ENCODE data around the gene CELF1. TPM values are rescaled to one million over a fixed set of nuclear protein-coding genes. Genes with fewer than 3 reads are reported as not detected.

The CELF1 gene
- total and polyA plus RNA-seq, 9 of the 15 experiments (the other 6 are each of a cell fraction or from before 2014, with no cell fraction given) = 11.3 to 142 (median 77.4) TPM

DNA sequence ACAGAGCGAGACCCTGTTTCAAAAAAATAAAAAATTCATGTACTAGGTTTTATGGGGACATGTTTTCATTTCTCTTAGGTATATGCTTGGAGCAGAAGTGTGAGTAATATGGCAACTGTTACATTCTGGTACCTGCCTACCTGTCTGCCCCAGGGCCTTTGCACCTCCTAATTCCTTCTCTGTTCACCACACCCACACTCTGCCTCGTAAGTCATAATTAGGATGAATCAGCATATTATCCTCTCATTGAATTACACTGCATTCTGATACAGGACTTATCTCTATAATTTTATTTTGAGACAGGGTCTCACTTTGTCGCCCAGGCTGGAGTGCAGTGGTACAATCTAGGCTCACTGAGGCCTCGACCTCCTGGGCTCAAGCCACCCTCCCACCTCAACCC lies 100.9 kb downstream of the CELF1 start:
- no TSS peak for BruUV-seq (replicated peaks)
- Histone ChIP-seq H3K9me1 (ENCODE audit: control insufficient read depth, insufficient read depth, low read length) (no peaks in the 10 kb centered on the region), H3K9ac (ENCODE audit: insufficient read depth in 1 of 2, low read depth in 2 of 2, low read length in 2 of 2) (no peak overlapping the region), H2AFZ (ENCODE audit: low read depth, low read length) (no peak overlapping the region), H3K9me3 (replicated peaks; ENCODE audit: control insufficient read depth, insufficient read depth, low read depth, low read length) (no peaks in the 10 kb centered on the region), H3K36me3 (ENCODE audit: control insufficient read depth, insufficient read depth, low read length) (no peaks in the 10 kb centered on the region; the same call in 2 of the 3 replicates), H4K20me1 (replicated peaks; ENCODE audit: control insufficient read depth, insufficient read depth, low read length) (no peaks in the 10 kb centered on the region), H3K27me3 (ENCODE audit: control insufficient read depth in 2 of 2, insufficient read depth in 2 of 2, low read length in 2 of 2) (no peaks in the 10 kb centered on the region; a peak in 1 of 5 replicates), H3K27ac (ENCODE audit: extremely low read depth, low read depth, low read length) (no peak overlapping the region), H3K4me3 (no peak overlapping the region), H3K4me2 (ENCODE audit: insufficient read depth, low read length) (no peak overlapping the region), H3K4me1 (replicated peaks in 1 of 2; ENCODE audit: control insufficient read depth in 2 of 2, insufficient read depth in 2 of 2, low read length in 2 of 2) (peaks cover 0 to 19% of the 10 kb centered on the region in 2 experiments; a peak in 1 of 5 replicates), H3K79me2 (ENCODE audit: control insufficient read depth, insufficient read depth, low read length) (no peaks in the 10 kb centered on the region)
- FAIRE-seq (no peak), DNase-seq (ENCODE audit: extremely low read depth in 1 of 4, low spot score in 3 of 4) (no peak), ATAC-seq (no peak)
- 71% methylated on average over 4 of the region's 4 CpGs for WGBS (ENCODE audit: insufficient coverage, low coverage, missing lambda C conversion rate)
- in situ Hi-C loops (cut with MboI) (no loop called here), intact Hi-C loops (cut with micrococcal nuclease) (loop anchor here (10.0 kb wide), 2 partner anchors 403 to 567 kb away; no protein-coding TSS in a partner anchor)
- ChIA-PET CTCF (ENCODE audit: low intra/inter-chr PET ratio) (interaction anchor here (1.4 kb wide), 1 partner anchor 77 kb away, joined by 6 read pairs; no protein-coding TSS in a partner anchor), POLR2A (interaction anchor here (0.6 kb wide), 1 partner anchor 12 kb away, joined by 3 read pairs; no protein-coding TSS in a partner anchor)
- TF ChIP-seq GABPB2 (CRISPR knock-in tag; conservative IDR thresholded peaks at IDR 0.05) (no peak), MAFG (tag; conservative IDR thresholded peaks at IDR 0.05) (peak; percentile 64; the same call in 1 of the 2 replicates), NFIC (IDR thresholded peaks at IDR 0.05) (no peak), SMAD4 (CRISPR knock-in tag; conservative IDR thresholded peaks at IDR 0.05) (no peak), PHB2 (IDR thresholded peaks at IDR 0.05; ENCODE audit: low read depth) (no peak), ZNF24 (IDR thresholded peaks at IDR 0.05) (no peak), CBX2 (IDR thresholded peaks at IDR 0.05; ENCODE audit: insufficient read depth, low read length, poor library complexity, severe bottlenecking) (no peak), FIP1L1 (IDR thresholded peaks at IDR 0.05; ENCODE audit: low read depth, low read length, poor library complexity, severe bottlenecking) (no peak), KDM1A (IDR thresholded peaks at IDR 0.05) (0 out of 4 replicates have a peak, but pooled peaks of 1 of the 2 experiments have one; percentile 9), LARP7 (IDR thresholded peaks at IDR 0.05) (no peak), MYNN (IDR thresholded peaks at IDR 0.05) (no peak), MYNN (CRISPR knock-in tag; IDR thresholded peaks at IDR 0.05) (no peak), BCOR (IDR thresholded peaks at IDR 0.05) (peak; percentile 62; the same call in 1 of the 2 replicates), GABPA (tag; conservative IDR thresholded peaks at IDR 0.05; ENCODE audit: low read depth) (no peak), C11orf30 (IDR thresholded peaks at IDR 0.05; ENCODE audit: low read depth) (peak; percentile 69), MAFK (IDR thresholded peaks at IDR 0.05; ENCODE audit: low read length) (peak; percentile 36; the same call in 1 of the 2 replicates), MAFF (IDR thresholded peaks at IDR 0.05; ENCODE audit: low read length) (peak; percentile 67), ZNF316 (IDR thresholded peaks at IDR 0.05) (peak; percentile 87), RBM25 (IDR thresholded peaks at IDR 0.05; ENCODE audit: low read depth, low read length, severe bottlenecking) (peak; percentile 94)
- TF ChIP-seq, protein P1, sequence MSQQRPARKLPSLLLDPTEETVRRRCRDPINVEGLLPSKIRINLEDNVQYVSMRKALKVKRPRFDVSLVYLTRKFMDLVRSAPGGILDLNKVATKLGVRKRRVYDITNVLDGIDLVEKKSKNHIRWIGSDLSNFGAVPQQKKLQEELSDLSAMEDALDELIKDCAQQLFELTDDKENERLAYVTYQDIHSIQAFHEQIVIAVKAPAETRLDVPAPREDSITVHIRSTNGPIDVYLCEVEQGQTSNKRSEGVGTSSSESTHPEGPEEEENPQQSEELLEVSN (IDR thresholded peaks at IDR 0.05; ENCODE audit: borderline replicate concordance in 1 of 2, extremely low read depth in 1 of 2, insufficient read depth in 1 of 2, insufficient read length in 1 of 2, low read depth in 1 of 2, low read length in 1 of 2, poor library complexity in 1 of 2, severe bottlenecking in 1 of 2) = no peak
- TF ChIP-seq, protein P2, sequence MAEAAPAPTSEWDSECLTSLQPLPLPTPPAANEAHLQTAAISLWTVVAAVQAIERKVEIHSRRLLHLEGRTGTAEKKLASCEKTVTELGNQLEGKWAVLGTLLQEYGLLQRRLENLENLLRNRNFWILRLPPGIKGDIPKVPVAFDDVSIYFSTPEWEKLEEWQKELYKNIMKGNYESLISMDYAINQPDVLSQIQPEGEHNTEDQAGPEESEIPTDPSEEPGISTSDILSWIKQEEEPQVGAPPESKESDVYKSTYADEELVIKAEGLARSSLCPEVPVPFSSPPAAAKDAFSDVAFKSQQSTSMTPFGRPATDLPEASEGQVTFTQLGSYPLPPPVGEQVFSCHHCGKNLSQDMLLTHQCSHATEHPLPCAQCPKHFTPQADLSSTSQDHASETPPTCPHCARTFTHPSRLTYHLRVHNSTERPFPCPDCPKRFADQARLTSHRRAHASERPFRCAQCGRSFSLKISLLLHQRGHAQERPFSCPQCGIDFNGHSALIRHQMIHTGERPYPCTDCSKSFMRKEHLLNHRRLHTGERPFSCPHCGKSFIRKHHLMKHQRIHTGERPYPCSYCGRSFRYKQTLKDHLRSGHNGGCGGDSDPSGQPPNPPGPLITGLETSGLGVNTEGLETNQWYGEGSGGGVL (CRISPR knock-in tag; IDR thresholded peaks at IDR 0.05) = no peak
- TF ChIP-seq, protein P3, sequence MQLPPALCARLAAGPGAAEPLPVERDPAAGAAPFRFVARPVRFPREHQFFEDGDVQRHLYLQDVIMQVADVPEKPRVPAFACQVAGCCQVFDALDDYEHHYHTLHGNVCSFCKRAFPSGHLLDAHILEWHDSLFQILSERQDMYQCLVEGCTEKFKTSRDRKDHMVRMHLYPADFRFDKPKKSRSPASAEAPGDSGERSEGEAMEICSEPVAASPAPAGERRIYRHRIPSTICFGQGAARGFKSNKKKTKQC (CRISPR knock-in tag; IDR thresholded peaks at IDR 0.05) = no peak
